A549 treated with RU486 at 1 μM for 4 hours (cell line): Measurements from ENCODE around the gene DOCK2. TPM values are rescaled to one million over a fixed set of nuclear protein-coding genes. Genes with fewer than 3 reads are reported as not detected.

ENCODE experiments used
- total RNA-seq: library from RNA; stranded (reverse); fragments of 200-300 nt; extraction: Qiagen RNA extraction; gene quantifications from 5 replicates; pipeline ENCODE4 v1.2.3, GENCODE V29; 2022; ENCODE audit warnings: low read depth

DOCK2 gene
- 1.4 to 4.0 TPM (median 2.4 TPM) in 5 replicates for total RNA-seq

GRCh38 chr5:169637085-169637548, at the start of gene DOCK2:
Gene DOCK2 (plus strand): TSS chr5:169637275. CDS start chr5:169637327, 52 bp downstream.

DNA sequence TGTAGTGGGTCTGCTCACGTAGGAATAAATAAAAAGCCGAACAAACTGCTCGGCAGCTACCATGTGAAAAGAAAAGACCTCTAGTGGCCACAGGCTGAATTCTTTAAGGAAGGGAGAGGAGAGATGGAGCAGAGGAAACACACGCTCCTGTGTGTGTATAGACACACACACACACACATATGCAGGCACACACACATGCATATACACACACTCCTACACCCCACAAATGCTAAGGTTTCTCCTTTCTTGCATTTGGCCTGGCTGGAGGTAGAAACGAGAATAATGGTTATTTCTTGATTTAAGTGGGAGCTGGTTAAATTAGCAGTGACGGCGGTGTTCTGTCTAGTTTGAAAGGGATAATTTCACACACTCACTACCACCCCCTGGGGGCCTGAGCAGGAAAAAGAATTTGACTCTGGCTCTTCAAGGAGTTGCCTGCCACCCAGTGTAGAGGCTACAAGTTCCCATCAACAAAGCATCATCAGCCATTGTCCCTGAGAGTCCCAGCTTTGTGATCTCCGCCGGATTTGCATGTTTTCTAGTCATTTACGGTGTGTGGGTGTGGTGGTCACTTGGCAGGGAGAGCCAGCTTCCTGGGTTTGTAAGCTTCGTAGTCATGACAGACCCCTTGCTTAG, 343.5 kb downstream of the DOCK2 start, which contains the start of gene INSYN2B:
Gene INSYN2B, minus strand, starts transcription at position 78 of the 636 bp plus-strand sequence. CDS start 96,597 bp downstream, outside the sequence.

GRCh38 chr5:170105642-170106611, 468.9 kb downstream of the DOCK2 start, which contains the start of gene FOXI1:
Gene FOXI1 (plus strand): TSS chr5:170105897. CDS start chr5:170105958, 61 bp downstream.

Other genes with a start within 250 kb of the DOCK2 start
- 59.0 to 102 TPM (median 78.7 TPM) in 5 replicates for gene SPDL1, start 53.5 kb upstream of the DOCK2 start, total RNA-seq